Suprapubic skin (tissue), 4 donors: Measurements from ENCODE around the gene TOR1AIP1. TPM values are rescaled to one million over a fixed set of nuclear protein-coding genes. Genes with fewer than 3 reads are reported as not detected.

Experiments
- DNase-seq, 2 donors: peaks; one replicate each; pipeline ENCODE4 v3.0.0-alpha.2; 2019; ENCODE audit warnings: low spot score in 2 of 2
- H3K27ac ChIP-seq: fragments of 200-600 bp; sonication (generic); one replicate; pipeline ENCODE4 v1.5.1; 2019
- H3K27me3 ChIP-seq: fragments of 200-600 bp; sonication (generic); one replicate; pipeline ENCODE4 v1.5.1; 2019
- H3K36me3 ChIP-seq: fragments of 200-600 bp; sonication (generic); one replicate; pipeline ENCODE4 v1.5.1; 2019
- H3K4me1 ChIP-seq: fragments of 200-600 bp; sonication (generic); one replicate; pipeline ENCODE4 v1.5.1; 2019
- H3K4me3 ChIP-seq: fragments of 200-600 bp; sonication (generic); one replicate; pipeline ENCODE4 v1.5.1; 2019; ENCODE audit warnings: mild to moderate bottlenecking
- H3K9me3 ChIP-seq: fragments of 200-600 bp; sonication (generic); one replicate; pipeline ENCODE4 v1.5.1; 2019
- EP300 ChIP-seq: sonication (generic); formaldehyde crosslinking; IDR thresholded peaks from one replicate; pipeline ENCODE4 v1.6.1; 2017; ENCODE audit warnings: antibody characterized with exemption
- POLR2A ChIP-seq, 2 donors: fragments of 450-650 bp; IDR thresholded peaks; one replicate each; pipeline ENCODE4 v1.6.1; 2017; ENCODE audit warnings: antibody characterized with exemption in 2 of 2, mild to moderate bottlenecking in 2 of 2, moderate library complexity in 2 of 2
- POLR2AphosphoS5 ChIP-seq, 3 donors: sonication (generic); formaldehyde crosslinking; IDR thresholded peaks; one replicate each; pipeline ENCODE4 v1.6.1; 2017; ENCODE audit warnings: antibody characterized with exemption in 3 of 3
- WGBS: methylation state at CpG from one replicate; pipeline ENCODE4 v1.1.5; 2018; 5-methylcytosine and 5-hydroxymethylcytosine counted together
- total RNA-seq, 4 donors: library from RNA; depleted of rRNA; stranded (reverse); fragments of >200 nt; gene quantifications; one replicate each; pipeline ENCODE4 v1.1.0, GENCODE V29; 2016
- TF ChIP-seq, protein P1 (sequence below), 2 donors: fragments of 200-600 bp in 1 of 2; fragments of 450-650 bp in 1 of 2; sonication (generic) in 1 of 2; IDR thresholded peaks; one replicate each; pipeline ENCODE4 v1.5.1; 2016 to 2019; ENCODE audit warnings: antibody characterized with exemption in 2 of 2, mild to moderate bottlenecking in 1 of 2, moderate library complexity in 1 of 2

The TOR1AIP1 gene
- total RNA-seq, 4 donors from 2014 or later = 37.8 to 56.7 (median 47.9) TPM

DNA sequence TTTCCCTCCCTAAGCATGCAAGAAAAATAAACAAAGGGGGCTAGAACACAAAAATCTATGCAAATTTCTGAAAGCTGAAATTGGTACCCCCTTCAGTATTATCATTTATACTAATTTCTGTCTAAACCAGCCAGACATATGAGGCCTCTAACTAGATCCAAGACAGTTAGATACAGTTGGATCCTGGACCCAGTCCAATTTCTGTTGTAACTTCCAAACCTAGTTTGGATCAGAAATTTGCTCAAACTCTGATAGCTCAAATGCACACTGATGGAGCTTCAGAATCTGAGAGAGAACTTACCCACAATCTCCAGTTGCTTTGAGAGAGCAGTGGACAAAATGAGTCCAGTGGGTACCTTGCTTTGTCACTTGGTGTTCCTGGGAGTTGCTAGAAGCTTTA is 84.5 kb downstream of the TOR1AIP1 start:
- no peak for TF ChIP-seq POLR2A (IDR thresholded peaks at IDR 0.05)
- Histone ChIP-seq H3K4me1 (peaks cover 38% of the 10 kb centered on the region), H3K27me3 (no peaks in the 10 kb centered on the region), H3K9me3 (no peaks in the 10 kb centered on the region), H3K36me3 (no peaks in the 10 kb centered on the region), H3K4me3 (no peak overlapping the region), H3K27ac (no peak overlapping the region)
- DNase-seq = no peak

DNA sequence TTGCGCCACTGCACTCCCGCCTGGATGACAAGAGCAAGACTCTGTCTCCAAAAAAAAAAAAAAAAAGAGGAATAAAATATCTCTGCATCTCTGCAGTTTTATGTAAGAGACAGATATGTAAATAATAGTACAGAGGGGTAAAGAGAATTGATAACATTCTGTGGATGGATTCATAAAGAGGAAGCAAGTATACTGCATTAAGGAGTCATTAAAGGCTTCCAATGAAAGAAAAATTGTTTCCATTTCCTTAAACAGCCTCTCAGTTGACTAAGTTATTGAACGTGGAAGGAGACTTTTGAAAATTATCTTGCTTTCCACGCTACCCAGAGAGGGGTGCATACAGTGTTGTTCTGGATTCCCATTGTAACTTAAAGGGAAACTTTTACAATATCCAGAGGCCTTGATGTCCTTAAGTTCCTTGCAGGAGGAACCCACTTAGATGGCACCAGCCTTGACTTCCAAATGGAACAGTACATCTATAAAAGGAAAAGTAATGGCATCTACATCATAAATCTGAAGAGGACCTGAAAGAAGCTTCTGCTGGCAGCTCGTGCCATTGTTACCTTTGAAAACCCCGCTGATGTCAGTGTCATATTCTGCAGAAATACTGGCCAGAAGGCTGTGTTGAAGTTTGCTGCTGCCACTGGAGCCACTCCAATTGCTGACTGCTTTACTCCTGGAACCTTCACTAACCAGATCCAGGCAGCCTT is 86.4 kb downstream of the TOR1AIP1 start:
- no peaks in the 10 kb centered on the region for H3K27me3 ChIP-seq

DNA sequence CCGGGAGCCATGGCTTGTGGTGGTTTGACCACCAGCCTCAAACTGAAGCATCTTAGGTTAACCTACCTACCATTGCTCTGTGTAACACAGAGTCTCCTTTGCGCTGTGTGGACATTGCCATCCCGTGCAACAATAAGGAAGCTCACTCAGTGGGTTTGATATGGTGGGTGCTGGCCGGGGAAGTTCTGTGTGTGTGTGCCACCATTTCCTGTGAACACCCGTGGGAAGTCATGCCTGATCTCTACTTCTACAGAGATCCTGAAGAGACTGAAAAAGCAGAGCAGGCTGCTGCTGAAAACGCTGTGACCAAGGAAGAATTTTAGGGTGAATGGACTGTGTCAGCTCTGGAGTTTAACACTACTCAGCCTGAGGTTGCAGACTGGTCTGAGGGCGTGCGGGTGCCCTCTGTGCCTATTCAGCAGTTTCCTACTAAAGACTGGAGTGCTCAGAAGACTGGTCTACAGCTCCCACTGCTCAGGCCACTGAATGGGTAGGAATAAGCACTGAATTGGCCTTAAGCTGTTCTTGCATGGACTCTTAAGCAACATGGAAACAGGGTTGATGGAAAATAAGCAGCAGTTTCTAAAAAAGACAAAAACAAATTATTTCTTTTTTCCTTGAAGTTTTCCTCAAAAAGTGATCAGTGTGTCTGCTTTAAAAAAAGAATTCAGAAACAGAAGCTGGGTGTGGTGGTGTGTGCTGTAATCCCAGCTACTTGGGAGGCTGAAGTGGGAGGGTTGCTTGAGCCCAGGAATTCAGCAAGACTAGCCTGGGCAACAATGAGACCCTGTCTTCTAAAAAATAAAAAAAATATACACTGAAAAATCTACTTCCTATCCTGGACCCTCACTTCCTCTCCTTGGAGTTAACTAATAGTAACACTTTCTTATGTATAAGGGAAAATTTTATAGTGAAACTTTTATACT is 87.2 kb downstream of the TOR1AIP1 start:
- H3K27ac ChIP-seq = peak overlapping the region; percentile 87
- peak overlapping the region; percentile 7 for H3K4me3 ChIP-seq
- DNase-seq = no peak
- WGBS = 68% methylated on average over 3 of the region's 8 CpGs
- H3K36me3 ChIP-seq = no peaks in the 10 kb centered on the region
- no peaks in the 10 kb centered on the region for H3K9me3 ChIP-seq
- H3K27me3 ChIP-seq = no peaks in the 10 kb centered on the region
- TF ChIP-seq, protein P1, sequence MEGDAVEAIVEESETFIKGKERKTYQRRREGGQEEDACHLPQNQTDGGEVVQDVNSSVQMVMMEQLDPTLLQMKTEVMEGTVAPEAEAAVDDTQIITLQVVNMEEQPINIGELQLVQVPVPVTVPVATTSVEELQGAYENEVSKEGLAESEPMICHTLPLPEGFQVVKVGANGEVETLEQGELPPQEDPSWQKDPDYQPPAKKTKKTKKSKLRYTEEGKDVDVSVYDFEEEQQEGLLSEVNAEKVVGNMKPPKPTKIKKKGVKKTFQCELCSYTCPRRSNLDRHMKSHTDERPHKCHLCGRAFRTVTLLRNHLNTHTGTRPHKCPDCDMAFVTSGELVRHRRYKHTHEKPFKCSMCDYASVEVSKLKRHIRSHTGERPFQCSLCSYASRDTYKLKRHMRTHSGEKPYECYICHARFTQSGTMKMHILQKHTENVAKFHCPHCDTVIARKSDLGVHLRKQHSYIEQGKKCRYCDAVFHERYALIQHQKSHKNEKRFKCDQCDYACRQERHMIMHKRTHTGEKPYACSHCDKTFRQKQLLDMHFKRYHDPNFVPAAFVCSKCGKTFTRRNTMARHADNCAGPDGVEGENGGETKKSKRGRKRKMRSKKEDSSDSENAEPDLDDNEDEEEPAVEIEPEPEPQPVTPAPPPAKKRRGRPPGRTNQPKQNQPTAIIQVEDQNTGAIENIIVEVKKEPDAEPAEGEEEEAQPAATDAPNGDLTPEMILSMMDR (IDR thresholded peaks at IDR 0.05) = no peak
- no peak for TF ChIP-seq EP300
- no peak for TF ChIP-seq POLR2A (IDR thresholded peaks at IDR 0.05)
- no peak for TF ChIP-seq POLR2AphosphoS5 (IDR thresholded peaks at IDR 0.05)
- H3K4me1 ChIP-seq = peaks cover 45% of the 10 kb centered on the region

More for the DNA sequence above, 86.4 kb downstream of the TOR1AIP1 start:
- Histone ChIP-seq H3K36me3 (no peaks in the 10 kb centered on the region), H3K4me3 (no peak overlapping the region), H3K9me3 (no peaks in the 10 kb centered on the region), H3K27ac (peak overlapping the region; percentile 87), H3K4me1 (peaks cover 43% of the 10 kb centered on the region)
- 92% methylated on average over 6 of the region's 6 CpGs for WGBS
- no peak for TF ChIP-seq EP300
- TF ChIP-seq POLR2AphosphoS5 (IDR thresholded peaks at IDR 0.05) = no peak
- TF ChIP-seq POLR2A (IDR thresholded peaks at IDR 0.05) = no peak
- TF ChIP-seq, protein P1 (IDR thresholded peaks at IDR 0.05) = no peak
- no peak for DNase-seq

Other genes with a start within 250 kb of the TOR1AIP1 start
- under 1 TPM in 1 of 4 donors, not detected in 3; 0.29 TPM for gene FAM163A, start 139.0 kb upstream of the TOR1AIP1 start, total RNA-seq
- gene TOR1AIP2, start 4.5 kb upstream of the TOR1AIP1 start, total RNA-seq = 10 to 100 TPM; 68.0 to 91.5 (median 78.3) TPM
- gene CEP350, start 72.5 kb downstream of the TOR1AIP1 start, total RNA-seq = 10 to 100 TPM; 60.5 to 90.2 (median 68.4) TPM